NCI-H2196 treated with DMSO at 0.1 percent for 48 hours (cell line): ENCODE measurements around the gene MS4A1.
"Not testable (repeated sequence)": the region's sequence is repeated elsewhere in the genome, so short reads cannot be mapped to it uniquely, and the experiment has no call there.

Experiments
- DNase-seq: peaks from one replicate; lab custom pipeline; 2025; ENCODE audit not compliant: unreplicated experiment; lab: John Stamatoyannopoulos, UW

Gene MS4A1

GRCh38 chr11:60502221-60502775, 46.7 kb downstream of the MS4A1 start:
- DNase-seq, result no peak

GRCh38 chr11:60504219-60504905, 48.7 kb downstream of the MS4A1 start:
- DNase-seq, result no peak

- not testable (repeated sequence) for DNase-seq
Measured at GRCh38 chr11:60509609-60510008, 54.0 kb downstream of the MS4A1 start.

GRCh38 chr11:60510209-60510608, 54.6 kb downstream of the MS4A1 start:
- not testable (repeated sequence) for DNase-seq

- no peak for DNase-seq
Measured at GRCh38 chr11:60511393-60511792, 55.7 kb downstream of the MS4A1 start.

- no peak for DNase-seq
Measured at GRCh38 chr11:60512651-60513225, 57.1 kb downstream of the MS4A1 start.

- DNase-seq, result no peak
Measured at GRCh38 chr11:60513496-60514460, 58.1 kb downstream of the MS4A1 start.

- DNase-seq, result no peak
Measured at GRCh38 chr11:60515144-60515855, 59.7 kb downstream of the MS4A1 start, which contains the start of gene MS4A13. MS4A13 (plus strand) TSS chr11:60515392; CDS start chr11:60518084, 2,692 bp downstream.
